SK-N-SH treated with all-trans-retinoic acid at 6 μM for 48 hours (cell line): Measurements from ENCODE around the gene ABHD4.

Experiments
- ATAC-seq: fragments of 200-7000 bp; cut with Tn5 transposase; 3 replicates; pipeline ENCODE4 v1.9.1; 2020; ENCODE audit warnings: mild to moderate bottlenecking, moderate library complexity
- ARNTL ChIP-seq: fragments of 450-650 bp; formaldehyde crosslinking; IDR thresholded peaks from 2 replicates; pipeline ENCODE4 v1.5.0; 2020; ENCODE audit warnings: low read depth, mild to moderate bottlenecking, moderate library complexity, borderline replicate concordance
- CREB5 ChIP-seq: fragments of 250-450 bp; sonication (Bioruptor Pico); IDR thresholded peaks from 2 replicates; pipeline ENCODE4 v1.5.1; 2020; ENCODE audit warnings: low read depth, mild to moderate bottlenecking, moderate library complexity
- CSDC2 ChIP-seq: fragments of 250-450 bp; sonication (Bioruptor Pico); IDR thresholded peaks from 2 replicates; pipeline ENCODE4 v1.5.0; 2020; ENCODE audit warnings: mild to moderate bottlenecking, moderate library complexity
- CSRNP3 ChIP-seq: fragments of 250-450 bp; sonication (Bioruptor Pico); IDR thresholded peaks from 2 replicates; pipeline ENCODE4 v1.5.1; 2021; ENCODE audit warnings: mild to moderate bottlenecking, moderate library complexity
- ESRRG ChIP-seq: fragments of 250-450 bp; sonication (Bioruptor Pico); IDR thresholded peaks from 2 replicates; pipeline ENCODE4 v1.6.1; 2021; ENCODE audit warnings: mild to moderate bottlenecking
- GLIS3 ChIP-seq: fragments of 250-450 bp; sonication (Bioruptor Pico); IDR thresholded peaks from 2 replicates; pipeline ENCODE4 v1.5.0; 2020; ENCODE audit warnings: mild to moderate bottlenecking, moderate library complexity
- ISL1 ChIP-seq: fragments of 250-450 bp; sonication (Bioruptor Pico); IDR thresholded peaks from 2 replicates; pipeline ENCODE4 v2.1.2; 2022; ENCODE audit warnings: mild to moderate bottlenecking, moderate library complexity
- OSR1 ChIP-seq: fragments of 250-450 bp; sonication (Bioruptor Pico); IDR thresholded peaks from 2 replicates; pipeline ENCODE4 v1.8.0; 2022; ENCODE audit warnings: moderate library complexity, mild to moderate bottlenecking, inconsistent platforms
- POU6F1 ChIP-seq: fragments of 250-450 bp; sonication (Bioruptor Pico); IDR thresholded peaks from 2 replicates; pipeline ENCODE4 v1.8.0; 2021; ENCODE audit warnings: low read depth, mild to moderate bottlenecking, moderate library complexity, borderline replicate concordance
- PPARA ChIP-seq: fragments of 250-450 bp; sonication (Bioruptor Pico); IDR thresholded peaks from 2 replicates; pipeline ENCODE4 v1.5.0; 2020; ENCODE audit warnings: mild to moderate bottlenecking, borderline replicate concordance
- SNAI2 ChIP-seq: fragments of 250-450 bp; sonication (Bioruptor Pico); IDR thresholded peaks from 2 replicates; pipeline ENCODE4 v1.5.0; 2020; ENCODE audit warnings: mild to moderate bottlenecking, moderate library complexity
- TCF4 ChIP-seq: fragments of 250-450 bp; sonication (Bioruptor Pico); IDR thresholded peaks from 2 replicates; pipeline ENCODE4 v1.8.0; 2021; ENCODE audit warnings: mild to moderate bottlenecking, moderate library complexity, borderline replicate concordance
- TSHZ2 ChIP-seq: fragments of 250-450 bp; sonication (Bioruptor Pico); IDR thresholded peaks from 2 replicates; pipeline ENCODE4 v1.5.0; 2020; ENCODE audit warnings: mild to moderate bottlenecking, moderate library complexity
- ZC3H10 ChIP-seq: fragments of 250-450 bp; sonication (Bioruptor Pico); IDR thresholded peaks from 2 replicates; pipeline ENCODE4 v1.5.1; 2021; ENCODE audit warnings: mild to moderate bottlenecking, moderate library complexity
- ZFP3 ChIP-seq: fragments of 250-450 bp; sonication (Bioruptor Pico); IDR thresholded peaks from 2 replicates; pipeline ENCODE4 v1.5.0; 2020; ENCODE audit warnings: mild to moderate bottlenecking, moderate library complexity
- ZNF70 ChIP-seq: fragments of 450-650 bp; formaldehyde crosslinking; IDR thresholded peaks from 2 replicates; pipeline ENCODE4 v1.5.0; 2020; ENCODE audit warnings: mild to moderate bottlenecking, moderate library complexity

ABHD4 gene

GRCh38 chr14:22596354-22596879, 1.7 kb upstream of the ABHD4 start:
- TF ChIP-seq ZNF70 (CRISPR knock-in tag) (no peak), ZFP3 (no peak), CSRNP3 (CRISPR knock-in tag) (no peak), PPARA (CRISPR knock-in tag) (no peak), ESRRG (CRISPR knock-in tag) (no peak), GLIS3 (no peak), ZC3H10 (no peak), CSDC2 (CRISPR knock-in tag) (no peak), OSR1 (CRISPR knock-in tag) (no peak), TSHZ2 (CRISPR knock-in tag) (no peak), POU6F1 (CRISPR knock-in tag) (no peak), ISL1 (CRISPR knock-in tag) (no peak)
- ATAC-seq: no peak

DNA sequence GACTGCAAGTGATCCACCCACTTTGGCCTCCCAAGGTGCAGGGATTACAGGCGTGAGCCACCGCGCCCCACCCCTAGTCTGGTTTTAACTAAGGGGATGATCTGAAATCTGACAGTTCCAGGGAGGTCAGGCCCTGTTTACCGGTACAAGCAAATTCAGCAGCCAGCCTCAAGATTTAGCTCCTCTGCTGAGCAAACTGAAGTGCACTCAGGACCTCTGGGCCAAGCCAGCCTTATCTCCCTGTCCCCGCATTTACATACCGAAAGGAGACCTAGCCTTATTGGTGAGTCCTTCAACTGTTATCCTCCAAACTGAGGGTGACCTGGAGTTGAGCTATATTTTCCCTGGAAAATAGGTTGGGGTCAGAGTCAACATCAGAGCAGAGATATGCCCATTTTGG, 835 bp upstream of the ABHD4 start:
- TF ChIP-seq SNAI2 (CRISPR knock-in tag): no peak
- no peak for TF ChIP-seq ARNTL (CRISPR knock-in tag)
- TF ChIP-seq OSR1 (CRISPR knock-in tag): no peak
- TF ChIP-seq POU6F1 (CRISPR knock-in tag): no peak
- no peak for TF ChIP-seq CSRNP3 (CRISPR knock-in tag)
- TF ChIP-seq TCF4: no peak
- no peak for TF ChIP-seq ZC3H10
- no peak for ATAC-seq

- TF ChIP-seq CREB5 (CRISPR knock-in tag) (no peak), ZNF70 (CRISPR knock-in tag) (peak; percentile 94)
- TF ChIP-seq, all 23 proteins: peak for 1
- peak; percentile 13 for ATAC-seq
Observed at GRCh38 chr14:22597771-22598098, 365 bp upstream of the ABHD4 start.

DNA sequence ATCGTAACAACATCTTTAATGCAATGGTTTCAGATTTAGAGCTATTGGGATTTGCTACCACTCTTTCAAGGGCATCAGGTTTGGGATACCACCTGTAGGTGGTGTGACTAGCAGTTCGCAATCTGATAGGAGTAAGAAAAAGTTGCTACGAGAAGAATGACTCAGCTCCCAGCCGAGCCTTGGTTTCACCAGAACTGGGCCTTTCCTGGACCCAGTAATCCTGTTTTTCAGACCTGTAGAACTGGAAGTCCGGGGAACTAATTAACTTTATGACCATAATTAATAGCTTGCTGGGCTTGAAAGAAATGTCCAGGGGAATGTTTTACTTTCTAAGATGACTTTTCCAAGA, 770 bp downstream of the ABHD4 start:
- ATAC-seq: peak; percentile 75
- TF ChIP-seq ZC3H10 (no peak), GLIS3 (no peak), SNAI2 (CRISPR knock-in tag) (no peak), CREB5 (CRISPR knock-in tag) (no peak), CSRNP3 (CRISPR knock-in tag) (no peak), TCF4 (no peak), ISL1 (CRISPR knock-in tag) (no peak), TSHZ2 (CRISPR knock-in tag) (no peak), ZNF70 (CRISPR knock-in tag) (no peak), CSDC2 (CRISPR knock-in tag) (no peak)
